HG02588 (cell line): ENCODE measurements around the gene GPHN.

Experiments used
- ATAC-seq: cut with Tn5 transposase; IDR thresholded peaks from one replicate; pipeline ENCODE4 v1.9.1; 2021; ENCODE audit warnings: mild to moderate bottlenecking, moderate library complexity; ENCODE audit not compliant: unreplicated experiment

GPHN gene

DNA sequence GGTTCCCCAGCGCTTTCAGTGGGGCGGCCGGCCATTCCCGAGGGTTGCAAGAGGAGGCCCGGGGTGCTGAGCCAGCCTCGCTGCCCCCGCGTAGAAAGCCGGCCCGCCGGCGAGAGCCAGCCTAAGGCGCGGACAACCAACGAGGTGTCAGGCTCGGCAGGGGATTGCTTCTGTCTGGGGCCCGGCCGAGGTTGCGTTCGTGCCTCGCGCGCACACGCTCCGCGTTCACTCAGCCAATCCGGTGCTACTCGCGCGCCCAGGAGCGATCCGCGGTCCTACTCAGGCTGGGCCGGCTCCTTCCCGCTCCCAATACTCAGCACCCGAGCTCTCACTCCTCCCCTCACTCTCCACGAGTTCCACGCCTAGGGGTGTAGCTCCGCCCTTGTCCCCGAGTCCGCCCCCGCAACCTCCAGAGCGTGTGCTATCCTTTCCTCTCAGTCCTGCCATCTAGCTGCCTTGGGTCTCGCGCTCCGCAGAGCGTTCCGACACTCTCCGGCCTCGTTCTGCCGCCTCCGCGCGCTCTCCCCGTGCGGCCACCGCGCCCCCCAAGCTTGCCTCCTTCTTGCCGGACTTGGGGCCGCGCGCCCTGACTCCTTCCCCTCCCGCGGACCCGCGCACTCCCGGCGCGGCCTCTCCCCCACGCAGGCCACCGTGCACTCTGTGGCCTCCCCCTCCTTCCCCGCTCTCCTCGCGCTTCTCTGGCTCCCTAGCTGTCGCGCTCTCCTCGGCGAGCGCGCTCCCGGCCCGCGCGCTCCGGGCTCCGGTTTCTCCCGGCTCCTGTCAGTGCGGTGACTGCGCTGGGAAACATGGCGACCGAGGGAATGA, at the start of gene GPHN:
TSS of gene GPHN (plus strand) at position 426 of the 825 bp plus-strand sequence.
- peak; percentile 83 for ATAC-seq

DNA sequence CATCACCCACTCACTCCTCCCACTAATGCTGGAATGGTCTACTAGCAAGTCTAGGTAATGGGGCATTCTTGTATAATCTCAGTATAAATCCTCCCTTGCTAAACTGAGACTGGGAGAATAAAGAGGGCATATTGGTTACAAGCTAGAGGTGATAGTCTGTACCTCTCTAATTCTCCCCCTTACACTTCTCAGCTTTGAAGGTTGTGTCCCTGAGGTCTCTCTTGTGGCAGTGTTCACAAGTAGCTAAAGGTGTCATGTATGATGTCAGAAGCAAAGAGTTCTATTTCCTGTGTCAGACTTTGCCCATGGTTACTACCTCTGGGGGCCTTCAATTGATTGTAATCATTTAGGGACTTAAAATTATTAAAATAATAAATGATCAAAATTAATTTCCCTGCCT, 48.3 kb upstream of the GPHN start:
- ATAC-seq: no peak

DNA sequence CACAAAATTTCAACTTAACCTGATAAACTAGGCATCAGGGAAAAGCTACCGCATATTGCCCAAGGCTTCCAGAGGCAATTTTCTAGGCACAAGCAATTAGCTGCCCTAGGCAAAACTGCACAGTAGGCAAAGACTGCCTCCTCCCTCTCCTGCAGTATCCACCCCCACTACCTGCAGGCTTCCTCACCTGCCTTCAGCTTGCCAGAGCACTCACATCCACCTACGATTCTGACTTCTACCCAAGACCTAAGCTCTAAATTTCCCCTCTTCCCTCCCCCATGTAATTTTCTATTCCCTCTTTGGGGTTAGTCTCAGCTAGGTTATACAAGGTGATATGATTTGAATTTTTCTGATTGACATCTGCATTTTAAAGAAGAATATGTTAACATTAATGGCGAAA, 43.7 kb upstream of the GPHN start:
- ATAC-seq: no peak

DNA sequence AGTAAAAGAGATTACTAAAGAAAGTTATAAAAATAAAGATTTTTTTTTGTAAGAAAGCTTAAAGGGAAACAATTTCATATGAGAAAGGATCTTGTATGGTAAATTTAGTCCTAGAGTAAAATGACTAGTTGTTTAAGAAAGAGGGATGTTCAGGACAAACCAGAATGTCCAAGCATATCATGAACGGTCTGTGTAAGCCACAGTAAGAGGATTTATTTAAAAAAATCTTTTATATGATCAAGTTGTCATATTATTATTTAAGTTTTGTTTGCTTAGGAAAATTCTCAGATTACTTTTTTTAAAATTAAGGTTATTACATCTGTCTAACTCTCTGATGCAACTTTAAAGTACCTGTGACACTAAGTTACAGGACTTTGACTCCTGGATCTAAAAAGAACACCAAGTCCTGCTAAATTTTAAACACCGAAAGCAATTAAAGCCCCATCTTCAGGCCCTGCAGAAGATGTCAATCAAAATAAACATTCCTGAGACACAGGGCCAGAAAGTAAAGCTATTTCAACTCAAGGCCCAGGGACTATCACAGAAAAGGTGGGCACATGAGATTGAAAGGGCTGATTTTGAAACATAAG, 39.1 kb upstream of the GPHN start:
- ATAC-seq: no peak

DNA sequence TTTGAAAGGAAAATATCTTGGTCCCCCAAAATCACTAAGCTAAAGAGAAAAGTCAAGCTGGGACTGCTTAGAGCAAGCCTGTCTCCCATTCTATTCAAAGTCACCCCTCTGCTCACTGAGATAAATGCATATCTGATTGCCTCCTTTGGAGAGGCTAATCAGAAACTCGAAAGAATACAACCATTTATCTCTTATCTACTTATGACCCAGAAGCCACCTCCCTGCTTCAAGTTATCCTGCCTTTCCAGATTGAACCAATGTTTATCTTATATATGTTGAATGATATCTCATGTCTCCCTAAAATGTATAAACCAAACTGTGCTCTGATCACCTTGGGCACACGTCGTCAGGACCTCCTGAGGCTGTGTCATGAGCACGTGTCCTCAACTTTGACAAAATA, 36.4 kb upstream of the GPHN start:
- ATAC-seq: no peak

DNA sequence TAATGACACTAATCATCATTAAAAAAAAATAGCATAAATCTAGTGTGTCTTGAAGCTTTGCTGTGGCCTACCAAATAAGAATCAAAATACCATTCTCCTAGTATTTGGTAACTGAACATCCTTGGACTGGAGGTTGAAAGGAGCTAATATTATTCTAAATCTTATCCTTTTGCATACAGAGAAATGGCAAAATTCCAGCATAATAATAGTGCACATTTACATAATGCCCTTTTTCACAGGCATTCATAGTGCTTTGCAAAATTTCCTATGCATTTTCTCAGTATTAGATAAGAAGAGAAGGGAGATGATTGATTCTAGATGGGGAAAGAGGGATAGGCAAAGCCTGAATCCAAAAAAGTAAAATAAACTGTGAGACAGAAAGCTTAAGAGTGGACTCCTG, 35.7 kb upstream of the GPHN start:
- no peak for ATAC-seq

DNA sequence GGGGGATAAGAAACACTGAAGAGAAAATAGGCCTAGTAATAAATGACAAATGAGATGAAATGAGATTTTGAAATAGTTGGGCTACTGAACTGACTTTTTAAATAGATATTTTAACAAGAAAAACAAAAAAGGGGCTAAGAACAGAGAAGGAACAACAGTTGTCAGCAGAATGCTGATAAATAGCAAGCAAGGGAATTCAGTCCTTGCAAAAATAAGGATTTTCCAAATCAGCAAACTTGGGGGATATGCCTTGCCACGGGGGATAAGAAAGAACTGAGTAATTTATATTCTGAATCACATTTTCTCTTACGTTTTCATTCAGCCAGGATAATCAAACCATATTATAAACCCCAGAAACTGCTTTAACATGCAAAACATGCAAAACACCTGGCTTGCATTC, 34.7 kb upstream of the GPHN start:
- ATAC-seq: no peak

DNA sequence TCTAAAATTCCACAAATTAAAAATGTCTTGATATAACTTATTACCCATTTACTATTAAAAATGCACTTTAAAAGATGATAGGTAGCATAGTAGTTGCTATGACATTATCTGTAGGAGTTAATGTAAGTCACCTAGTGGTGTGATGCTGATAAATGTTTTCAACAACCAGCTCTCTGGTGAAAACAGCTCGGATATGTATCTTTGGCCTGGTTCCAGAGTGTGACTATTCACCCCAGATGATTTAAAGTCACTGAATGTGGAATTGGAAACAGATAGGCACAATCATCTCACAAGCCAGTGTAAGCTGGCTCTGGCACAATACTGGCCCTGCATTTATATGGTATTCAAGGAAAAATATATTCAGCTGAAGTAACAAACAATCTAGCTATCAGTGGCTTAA, 31.0 kb upstream of the GPHN start:
- no peak for ATAC-seq

DNA sequence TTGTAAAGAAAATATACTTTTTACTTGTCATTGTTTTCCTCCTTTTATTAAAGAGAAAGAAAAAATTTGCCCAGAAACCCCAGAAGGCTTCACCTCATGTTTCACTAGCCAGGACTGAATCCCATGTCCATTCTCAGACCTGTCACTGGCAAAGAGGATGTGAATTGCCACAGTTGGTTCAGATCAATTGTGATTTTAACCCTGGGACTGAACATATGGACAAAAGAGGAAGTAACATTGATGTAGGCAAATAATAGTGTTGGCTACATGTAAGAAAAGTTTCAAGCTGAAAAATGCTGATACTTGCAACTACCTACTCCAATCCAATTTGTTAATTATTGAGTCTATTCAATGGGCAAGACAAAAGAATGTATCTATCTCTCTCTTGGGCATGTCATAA, 30.4 kb upstream of the GPHN start:
- no peak for ATAC-seq

DNA sequence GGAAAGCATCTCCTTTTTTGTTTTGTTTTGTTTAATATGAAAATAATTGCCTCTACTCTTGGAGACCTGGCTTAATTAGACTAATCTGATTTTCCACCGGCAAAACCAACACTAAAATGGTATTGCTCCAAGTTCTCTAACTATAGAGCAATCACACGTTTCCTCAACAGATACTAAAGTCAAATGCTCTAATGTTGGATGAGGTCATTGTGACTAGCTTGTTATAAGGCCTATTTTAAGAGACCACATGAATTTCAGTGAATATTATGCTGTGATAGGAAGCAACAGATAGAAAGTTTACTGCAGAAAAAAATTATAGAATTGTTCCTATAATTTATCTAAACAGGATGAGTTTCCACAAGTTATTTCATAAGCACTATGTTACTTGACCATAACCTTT, 25.1 kb upstream of the GPHN start:
- no peak for ATAC-seq

DNA sequence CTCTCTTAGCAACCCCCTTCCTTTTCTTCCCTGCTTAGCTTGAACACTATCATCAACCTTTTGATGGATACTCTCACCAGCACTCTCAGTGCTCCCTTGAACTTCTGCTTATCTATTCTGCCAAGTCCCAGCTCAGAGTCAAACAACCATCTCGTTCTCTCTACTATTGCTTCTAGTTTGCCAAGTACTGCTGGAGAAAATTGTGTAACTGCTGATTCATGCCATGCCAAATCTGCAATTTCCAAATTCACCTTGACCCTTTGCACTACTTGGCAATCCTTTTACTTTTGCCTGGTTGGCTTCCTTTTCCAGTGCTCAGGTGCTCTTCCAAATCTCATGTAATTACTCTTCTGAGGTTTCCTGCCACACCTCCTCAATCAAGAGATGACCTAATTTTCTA, 24.6 kb upstream of the GPHN start:
- ATAC-seq: no peak

DNA sequence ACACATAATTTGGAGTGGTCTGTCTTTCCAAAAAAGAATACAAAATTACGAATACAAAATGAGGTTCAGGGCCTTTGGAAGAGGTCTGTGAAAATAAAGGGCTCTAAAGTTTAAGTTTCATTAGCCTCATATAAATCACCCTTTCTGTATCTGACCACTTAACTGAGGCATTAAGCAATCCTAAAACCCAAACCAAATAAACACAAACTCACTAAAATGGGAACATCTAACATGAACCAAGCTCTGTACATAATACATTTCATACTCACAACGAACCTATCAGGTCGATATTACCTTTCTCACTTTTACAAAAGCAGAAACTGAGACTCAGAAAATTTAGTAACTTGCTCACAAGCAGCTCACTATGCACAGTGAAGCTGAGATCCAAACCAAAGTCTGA, 22.9 kb upstream of the GPHN start:
- ATAC-seq: no peak

DNA sequence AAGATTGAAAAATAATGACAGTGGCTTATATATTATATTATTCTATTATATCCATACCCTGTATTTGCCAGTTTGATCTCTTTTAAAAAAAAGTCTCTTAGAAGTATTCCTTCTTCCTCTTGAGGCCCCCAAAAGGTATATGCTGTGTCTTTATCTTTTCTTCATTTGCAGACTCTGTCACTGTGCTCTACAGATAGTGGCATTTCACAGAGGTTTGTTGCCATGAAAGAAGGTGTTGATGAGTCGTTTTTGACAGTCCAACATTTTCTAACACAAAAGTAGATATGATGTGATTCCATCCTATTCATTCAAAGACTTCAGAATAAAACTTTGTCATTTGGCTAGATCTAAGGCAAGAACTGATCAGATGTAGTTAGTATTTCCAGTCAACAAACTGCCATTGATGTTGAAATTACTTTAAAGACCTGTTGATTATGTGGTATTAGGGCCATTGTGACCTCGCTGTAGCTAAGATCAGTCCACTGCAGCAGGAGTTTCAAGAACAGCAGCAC, 22.0 kb upstream of the GPHN start, which contains the start of gene CCDC196:
TSS of gene CCDC196 (plus strand) at position 462 of the 512 bp plus-strand sequence. CDS start 132 bp downstream, outside the sequence.
- no peak for ATAC-seq

DNA sequence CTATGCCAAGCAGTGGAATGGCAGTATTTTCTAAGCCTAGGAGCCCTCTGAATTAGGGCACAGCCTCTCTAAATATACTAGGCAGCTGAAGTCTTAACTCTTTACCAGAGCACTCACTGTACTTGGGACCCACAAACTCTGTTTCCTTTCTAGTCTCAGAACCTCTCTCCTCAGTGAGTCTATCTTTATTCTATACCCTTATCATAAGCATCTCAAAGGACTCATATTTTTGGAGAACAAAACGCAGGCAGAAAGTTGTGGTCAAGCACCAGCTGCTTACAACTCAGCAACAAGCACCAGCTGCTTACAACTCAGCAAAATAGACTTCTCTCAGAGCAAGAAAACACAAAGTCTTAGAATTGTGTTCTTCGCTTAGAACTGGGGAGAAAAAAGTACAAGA, 20.8 kb upstream of the GPHN start:
- ATAC-seq: no peak

DNA sequence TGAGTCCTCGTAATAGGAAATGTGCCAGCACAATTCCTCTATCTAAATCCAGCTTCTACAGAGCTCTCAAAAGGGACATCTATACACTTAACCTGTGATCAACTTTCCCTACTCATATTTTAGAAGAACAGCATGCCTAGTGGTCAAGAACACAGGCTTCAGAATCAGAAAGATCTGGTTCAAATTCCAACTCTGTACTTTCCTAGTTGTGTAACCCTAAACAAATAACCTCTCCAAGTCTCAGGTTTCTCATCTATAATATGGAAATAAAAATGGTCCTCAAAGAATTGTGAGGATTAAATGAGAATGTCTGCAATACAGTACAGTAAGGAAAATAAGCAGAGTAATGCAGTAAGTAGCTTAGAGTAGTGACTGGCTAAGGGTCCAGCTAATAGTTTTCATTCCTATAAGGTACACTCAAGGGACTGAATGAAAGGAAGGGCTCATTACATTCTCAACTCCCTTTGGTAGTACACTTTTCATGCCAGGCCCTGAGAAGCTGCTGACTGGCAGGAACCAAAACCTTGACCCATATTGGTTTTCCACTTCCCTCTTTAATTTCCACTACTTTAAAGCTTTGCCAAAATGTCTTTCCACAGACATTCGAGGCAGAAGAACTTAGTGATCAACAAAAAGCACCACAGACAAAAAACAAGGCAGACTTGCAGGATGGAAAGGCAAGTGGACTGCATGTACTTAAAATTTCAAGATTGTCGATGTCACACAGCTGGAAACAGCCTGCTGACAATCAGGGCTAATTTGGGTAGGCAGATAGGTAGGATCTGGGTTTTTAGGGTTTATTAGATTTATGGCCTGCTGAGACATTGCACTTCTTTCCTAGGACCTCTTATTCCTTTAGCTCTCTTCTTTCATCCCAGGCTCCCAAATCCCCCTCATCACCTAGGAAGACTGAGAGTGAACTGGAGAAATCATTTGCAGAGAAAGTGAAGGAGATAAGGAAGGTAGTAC, 17.5 kb upstream of the GPHN start:
- no peak for ATAC-seq

DNA sequence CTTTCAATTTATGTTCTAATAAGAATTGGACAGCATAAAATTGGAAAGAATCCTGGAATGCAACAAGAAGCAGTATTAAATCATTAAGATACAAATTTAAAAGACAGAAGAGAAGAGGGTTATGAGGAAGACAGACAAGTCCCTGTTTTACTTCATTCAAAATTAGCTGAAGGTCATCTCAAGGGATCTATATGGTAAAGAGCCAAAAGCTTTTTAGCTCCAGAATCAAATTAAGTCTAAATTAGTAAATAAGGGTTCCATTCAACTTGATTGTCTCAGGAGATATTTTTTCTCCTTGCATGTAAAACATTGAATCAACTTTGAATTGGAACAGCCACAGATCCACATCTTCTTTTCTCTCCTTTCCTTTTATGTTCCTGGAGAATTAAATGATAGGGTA, 14.2 kb upstream of the GPHN start:
- ATAC-seq: no peak

DNA sequence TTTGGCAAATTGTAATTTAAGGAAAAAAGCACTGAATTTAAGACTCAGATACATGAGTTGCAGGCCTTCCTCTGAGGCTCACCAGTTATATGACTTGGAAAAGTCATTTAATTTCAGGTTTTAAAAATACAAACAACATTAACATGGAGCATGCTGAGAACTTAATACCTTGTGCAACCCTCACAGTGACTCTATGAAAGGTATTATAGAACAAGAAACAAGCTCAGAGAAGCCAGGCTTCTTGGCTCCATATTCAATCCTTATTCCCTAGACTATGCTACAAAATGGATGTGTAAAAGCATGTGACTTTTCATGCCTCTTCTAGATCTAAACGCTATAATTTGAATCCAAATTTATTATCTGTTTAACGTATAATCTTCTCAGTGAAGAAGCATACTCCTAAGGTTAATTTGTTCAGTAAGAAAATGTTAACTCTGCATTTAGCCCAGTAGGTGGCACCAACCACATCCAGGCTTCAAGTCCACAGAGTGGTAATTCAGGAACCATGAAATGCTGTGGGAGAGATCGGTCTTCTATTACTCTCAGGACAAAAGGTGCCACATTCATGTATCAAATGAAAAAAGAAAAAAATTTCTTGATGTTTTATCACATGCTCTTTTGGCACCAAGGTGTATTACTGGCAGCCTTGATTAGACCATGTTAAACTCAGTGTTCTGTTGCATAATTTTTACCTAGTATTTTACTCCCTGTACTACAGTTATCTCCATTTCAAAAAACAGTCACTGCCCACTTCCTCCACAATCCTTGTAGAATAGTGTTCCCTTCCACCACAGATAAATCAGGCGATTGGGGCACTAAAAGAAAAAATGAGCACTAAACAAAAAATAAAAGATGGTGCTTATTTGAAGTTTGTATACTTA, 12.5 kb upstream of the GPHN start:
- ATAC-seq: peak; percentile 69

DNA sequence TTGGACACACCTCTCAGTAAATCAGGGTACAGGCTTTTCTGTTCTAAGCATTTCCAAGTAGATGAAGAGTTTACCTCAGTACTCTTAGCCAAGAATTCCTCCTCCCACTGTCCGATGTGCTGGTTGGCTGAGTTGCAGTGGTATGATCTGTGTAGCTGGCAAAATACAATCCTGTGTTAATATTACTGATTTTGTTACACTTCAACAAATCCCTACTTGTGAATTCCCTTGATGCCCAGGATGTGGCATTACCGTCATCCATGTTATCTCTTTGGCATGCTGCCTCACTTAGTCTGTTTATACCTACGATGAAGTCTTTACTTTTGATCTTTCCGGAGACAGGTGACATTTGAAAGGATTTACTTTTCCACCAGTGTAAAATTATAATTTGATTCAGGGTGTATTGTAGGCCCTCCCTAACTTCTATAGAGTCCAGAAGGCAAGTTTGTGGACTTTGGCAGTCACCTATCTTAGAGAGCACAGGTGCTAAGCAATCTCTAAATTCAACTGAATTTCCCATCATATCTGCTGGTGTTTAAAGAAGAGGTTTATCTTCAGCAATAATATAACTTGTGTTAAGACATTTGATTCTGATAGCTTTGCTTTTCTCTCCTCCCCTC, 11.6 kb upstream of the GPHN start:
- ATAC-seq: no peak

DNA sequence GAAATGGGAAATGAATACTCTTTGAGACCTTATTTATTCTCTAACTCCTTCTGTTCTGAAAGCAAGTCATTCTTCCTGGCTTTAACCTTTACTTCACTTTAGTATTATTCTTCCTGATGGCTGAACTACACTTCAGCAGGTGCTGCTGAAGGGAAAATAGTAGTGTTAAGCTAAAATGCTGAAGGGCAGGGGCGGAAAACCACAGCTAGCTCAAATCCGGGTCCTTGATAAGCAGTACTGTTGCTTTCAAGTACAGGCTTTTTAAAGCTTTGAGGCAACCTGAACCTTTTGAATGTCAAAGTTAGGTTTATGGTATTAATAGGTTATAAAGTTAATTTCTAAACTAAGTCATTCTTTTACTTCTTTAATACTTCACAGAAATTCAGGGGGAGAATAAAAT, 11.0 kb upstream of the GPHN start:
- no peak for ATAC-seq

DNA sequence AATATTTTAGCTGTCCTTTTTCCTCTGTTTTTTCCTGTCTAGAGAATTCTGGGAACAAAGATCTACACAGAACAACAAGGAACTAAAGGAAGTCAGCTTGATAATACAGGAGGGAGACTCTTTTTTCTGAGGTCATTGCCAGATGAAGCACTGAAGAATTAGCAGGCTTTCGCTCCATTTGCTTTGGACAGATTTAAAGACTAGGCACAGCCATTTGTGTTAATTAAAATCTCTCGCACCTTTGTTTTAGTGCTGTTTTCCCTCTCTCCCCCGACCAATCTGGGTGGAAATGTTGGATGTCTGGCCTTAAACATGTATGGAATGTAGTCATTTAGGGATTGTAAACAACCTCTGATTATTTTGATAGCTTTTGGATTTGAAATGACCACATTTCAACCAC, 9.6 kb upstream of the GPHN start:
- ATAC-seq: no peak
